GM10266 (cell line): ENCODE measurements around the gene CDC42EP5.
"Not testable (repeated sequence)": the region's sequence is repeated elsewhere in the genome, so short reads cannot be mapped to it uniquely, and the experiment has no call there.

ENCODE experiments used
- DNase-seq: peaks from one replicate; pipeline ENCODE4 v3.0.0; 2012; ENCODE audit errors: extremely low spot score
- CTCF ChIP-seq: IDR thresholded peaks from 2 replicates; pipeline ENCODE4 v1.5.1; 2012; ENCODE audit warnings: mild to moderate bottlenecking, low read depth; ENCODE audit not compliant: control insufficient read depth, insufficient read depth; ENCODE audit errors: missing control alignments

The CDC42EP5 gene

GRCh38 chr19:54507824-54508223 is 34.7 kb upstream of the CDC42EP5 start:
- DNase-seq, result no peak
- no peak for TF ChIP-seq CTCF

- not testable (repeated sequence) for DNase-seq
Observed at GRCh38 chr19:54507038-54507717, 34.1 kb upstream of the CDC42EP5 start.

DNA sequence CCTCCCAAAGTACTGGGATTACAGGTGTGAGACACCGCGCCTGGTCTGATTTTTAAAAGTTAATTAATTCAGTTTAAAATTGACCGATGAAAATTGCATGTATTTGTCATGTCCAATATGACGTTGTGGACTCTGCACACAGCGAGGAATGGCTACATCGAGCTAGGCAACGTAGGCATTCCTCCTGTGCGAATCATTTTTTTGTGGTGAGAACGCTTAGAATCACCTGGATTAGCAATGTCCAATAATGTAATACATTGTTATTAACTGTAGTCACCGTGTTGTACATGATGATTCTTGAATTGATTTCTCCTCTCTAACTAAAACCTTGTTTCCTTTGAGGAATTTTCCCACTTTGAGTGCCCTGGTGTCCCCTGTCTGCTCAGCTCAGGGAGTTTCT is 33.0 kb upstream of the CDC42EP5 start:
- no peak for TF ChIP-seq CTCF
- no peak for DNase-seq

GRCh38 chr19:54505542-54505941 is 32.4 kb upstream of the CDC42EP5 start:
- not testable (repeated sequence) for DNase-seq

DNA sequence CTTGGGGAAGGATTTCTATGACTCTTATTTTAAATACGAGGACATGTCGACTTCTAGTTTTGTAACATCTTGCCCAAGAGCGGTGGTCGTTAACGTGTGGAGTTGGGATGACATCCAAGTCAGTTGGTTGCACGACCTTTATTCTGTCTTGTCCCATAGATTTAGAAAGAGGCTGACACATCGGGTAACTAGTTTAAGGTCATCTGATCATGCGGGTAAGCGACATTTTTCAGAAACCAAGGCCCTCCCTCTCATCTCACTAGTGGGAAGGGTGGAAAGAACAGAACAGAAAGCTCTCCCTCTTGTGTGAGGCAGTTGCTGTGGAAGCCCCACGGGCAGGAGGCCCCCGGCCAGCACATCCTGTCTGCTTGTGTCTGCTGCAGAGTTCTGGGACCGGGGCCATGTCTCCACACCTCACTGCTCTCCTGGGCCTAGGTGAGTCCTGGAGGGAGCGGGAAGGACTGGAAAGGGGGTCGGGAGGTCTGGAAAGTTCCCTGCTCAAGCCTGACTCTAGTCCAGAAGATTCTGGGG is 29.5 kb upstream of the CDC42EP5 start, which contains the start of gene LAIR2:
TSS of gene LAIR2 (plus strand) at position 314 of the 531 bp plus-strand sequence. CDS start at position 402, 88 bp downstream.
- no peak for TF ChIP-seq CTCF
- DNase-seq, result no peak

GRCh38 chr19:54498451-54498772 is 25.3 kb upstream of the CDC42EP5 start:
- not testable (repeated sequence) for DNase-seq

- not testable (repeated sequence) for DNase-seq
Observed at GRCh38 chr19:54497747-54498450, 24.8 kb upstream of the CDC42EP5 start.

- not testable (repeated sequence) for DNase-seq
Observed at GRCh38 chr19:54495284-54495683, 22.2 kb upstream of the CDC42EP5 start.

DNA sequence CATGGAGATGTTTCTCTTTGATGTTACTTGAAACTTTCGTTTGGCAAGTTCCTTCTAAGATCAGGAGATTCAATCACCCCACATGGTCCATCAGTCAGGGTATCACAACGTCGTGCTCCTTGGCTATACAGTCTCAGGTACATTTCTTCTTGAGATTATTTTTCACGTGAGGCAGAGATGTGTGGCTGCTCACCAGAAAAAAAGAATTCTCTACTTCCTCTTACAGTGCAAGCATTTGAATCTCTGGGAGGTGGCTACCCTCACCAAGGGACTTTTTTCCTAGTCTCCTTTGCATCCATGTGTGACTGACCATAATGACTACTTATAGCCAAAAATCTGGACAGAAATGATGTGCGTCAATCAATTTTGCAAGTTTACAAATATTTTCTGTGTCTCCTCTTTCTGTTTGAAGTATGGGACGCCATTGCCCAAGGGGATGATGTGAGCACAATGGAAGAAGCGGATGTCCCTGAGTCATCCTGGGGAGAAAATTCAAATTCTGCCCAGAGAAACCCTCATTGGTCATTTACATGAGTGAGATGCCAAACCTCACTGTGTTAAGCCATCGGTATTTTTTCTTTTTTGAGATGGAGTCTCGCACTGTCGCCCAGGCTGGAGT is 21.0 kb upstream of the CDC42EP5 start:
- DNase-seq, result no peak
- TF ChIP-seq CTCF, result no peak

GRCh38 chr19:54493056-54493455 is 20.0 kb upstream of the CDC42EP5 start:
- DNase-seq, result not testable (repeated sequence)
